HCT116 (cell line): Measurements from ENCODE around the gene C12orf43. TPM values are rescaled to one million over a fixed set of nuclear protein-coding genes. Genes with fewer than 3 reads are reported as not detected.
A peak's percentile ranks its signal among the peaks of the same experiment; 100 is the strongest.

Experiments
- ATAC-seq: fragments of 200-7000 bp; cut with Tn5 transposase; 2 replicates; pipeline ENCODE4 v1.9.1; 2020; ENCODE audit warnings: mild to moderate bottlenecking, moderate library complexity
- BruUV-seq: library from RNA; stranded (reverse); fragments of 400-500 nt; replicated peaks from 2 replicates; lab custom pipeline; 2021; lab: Mats Ljungman, UMichigan
- CTCF ChIA-PET: fragments of 300-600 bp; sonication (Branson Sonifier 250); formaldehyde crosslinking; loops from one replicate; lab custom pipeline; 2021; ENCODE audit warnings: antibody characterized with exemption; lab: Charles Lee
- POLR2A ChIA-PET: fragments of 300-600, 350-600 bp; sonication (Branson Sonifier 250); formaldehyde crosslinking; loops from one replicate; lab custom pipeline; 2021; ENCODE audit warnings: antibody characterized with exemption; lab: Charles Lee
- RAD21 ChIA-PET, 2 experiments: fragments of 300-600 bp; sonication (Branson Sonifier 250); formaldehyde crosslinking; loops; one replicate each; lab custom pipeline; 2023; ENCODE audit warnings: low total read pairs in 2 of 2; ENCODE audit not compliant: uncharacterized antibody in 2 of 2, unreplicated experiment in 2 of 2, low non-redundant PET in 1 of 2; lab: Charles Lee
- DNase-seq: peaks from one replicate; pipeline ENCODE4 v3.0.0-alpha.2; 2010; ENCODE audit warnings: low read depth, low spot score
- H2AFZ ChIP-seq: fragments of 200-600 bp; shearing (Covaris generic), sonication (generic); 2 replicates; pipeline ENCODE4 v1.6.1; 2017; ENCODE audit warnings: low read depth, mixed run types, mixed read lengths, antibody characterized with exemption, low read length; ENCODE audit not compliant: poor library complexity, severe bottlenecking
- H3K27ac ChIP-seq: 2 replicates; pipeline ENCODE4 v1.5.1; 2012; ENCODE audit warnings: low read depth, low read length
- H3K27me3 ChIP-seq: fragments of 200-600 bp; sonication (generic); 2 replicates; pipeline ENCODE4 v1.6.1; 2016; ENCODE audit warnings: mixed run types, low read length, mixed read lengths; ENCODE audit not compliant: insufficient read depth
- H3K36me3 ChIP-seq, 2 experiments: fragments of 200-500 bp in 1 of 2; fragments of 200-600 bp in 1 of 2; sonication (Bioruptor generic) in 1 of 2; sonication (generic) in 1 of 2; 2 replicates each; pipeline versions ENCODE4 v1.5.1 to v1.6.1; 2014 to 2016; ENCODE audit warnings: low read length in 2 of 2, inconsistent platforms in 1 of 2, mixed read lengths in 1 of 2, mixed run types in 1 of 2; ENCODE audit not compliant: insufficient read depth in 2 of 2, control insufficient read depth in 1 of 2
- H3K4me1 ChIP-seq, 2 experiments: fragments of 200-600 bp in 1 of 2; sonication (generic) in 1 of 2; 2 replicates each; pipeline versions ENCODE4 v1.5.1 to v1.6.1; 2012 to 2017; ENCODE audit warnings: low read length in 2 of 2, inconsistent platforms in 1 of 2, mild to moderate bottlenecking in 1 of 2, mixed read lengths in 1 of 2, mixed run types in 1 of 2, moderate library complexity in 1 of 2; ENCODE audit not compliant: insufficient read depth in 2 of 2, control insufficient read depth in 1 of 2
- H3K4me2 ChIP-seq: fragments of 200-600 bp; sonication (generic); 2 replicates; pipeline ENCODE4 v1.6.1; 2017; ENCODE audit warnings: mixed run types, low read length, mixed read lengths
- H3K4me3 ChIP-seq, 2 experiments: fragments of 200-600 bp in 1 of 2; sonication (generic) in 1 of 2; replicated peaks in 1 of 2; 2 replicates each; pipeline ENCODE4 v1.5.1; 2011 to 2016; ENCODE audit warnings: low read length in 2 of 2, control low read depth in 1 of 2, low read depth in 1 of 2, mild to moderate bottlenecking in 1 of 2, mixed read lengths in 1 of 2, mixed run types in 1 of 2
- H3K79me2 ChIP-seq: fragments of 200-600 bp; sonication (generic); 2 replicates; pipeline ENCODE4 v1.6.1; 2017; ENCODE audit warnings: mild to moderate bottlenecking, mixed run types, low read length, moderate library complexity, mixed read lengths; ENCODE audit not compliant: insufficient read depth
- H3K9ac ChIP-seq: fragments of 200-600 bp; sonication (generic); 2 replicates; pipeline ENCODE4 v1.6.1; 2016; ENCODE audit warnings: low read length, mixed read lengths
- H3K9me2 ChIP-seq: fragments of 200-600 bp; sonication (generic), shearing (Covaris generic); 2 replicates; pipeline ENCODE4 v1.6.1; 2017; ENCODE audit warnings: mixed run types, mild to moderate bottlenecking, moderate library complexity; ENCODE audit not compliant: insufficient read depth
- H3K9me3 ChIP-seq, 2 experiments: fragments of 200-500 bp in 1 of 2; fragments of 200-600 bp in 1 of 2; sonication (Bioruptor generic) in 1 of 2; sonication (generic) in 1 of 2; 2 replicates each; pipeline ENCODE4 v1.6.1; 2014 to 2017; ENCODE audit warnings: low read length in 2 of 2, mixed read lengths in 2 of 2, inconsistent platforms in 1 of 2, low read depth in 1 of 2, mild to moderate bottlenecking in 1 of 2, mixed run types in 1 of 2, moderate library complexity in 1 of 2; ENCODE audit not compliant: control insufficient read depth in 1 of 2, insufficient read depth in 1 of 2
- H4K20me1 ChIP-seq: fragments of 200-600 bp; sonication (generic), shearing (Covaris generic); 2 replicates; pipeline ENCODE4 v1.6.1; 2017; ENCODE audit warnings: mixed run types, mild to moderate bottlenecking, moderate library complexity; ENCODE audit not compliant: insufficient read depth
- ATF3 ChIP-seq: IDR thresholded peaks from 2 replicates; pipeline ENCODE4 v1.6.1; 2012
- CTCF ChIP-seq, 3 experiments: fragments of 200-600 bp in 1 of 3; sonication (generic) in 1 of 3; IDR thresholded peaks in 2 of 3; conservative IDR thresholded peaks in 1 of 3; 2 replicates each; pipeline ENCODE4 v1.5.1; 2012 to 2017; ENCODE audit warnings: low read depth in 2 of 3, low read length in 2 of 3, antibody characterized with exemption in 1 of 3, borderline replicate concordance in 1 of 3, control low read depth in 1 of 3, mild to moderate bottlenecking in 1 of 3, mixed read lengths in 1 of 3, mixed run types in 1 of 3, moderate library complexity in 1 of 3; ENCODE audit not compliant: insufficient read depth in 1 of 3
- EGR1 ChIP-seq: IDR thresholded peaks from 2 replicates; pipeline ENCODE4 v1.6.1; 2012; ENCODE audit warnings: low read depth
- ELF1 ChIP-seq: IDR thresholded peaks from 2 replicates; pipeline ENCODE4 v1.6.1; 2012; ENCODE audit warnings: low read depth, borderline replicate concordance
- EZH2 ChIP-seq: fragments of 200-600 bp; sonication (generic); IDR thresholded peaks from 2 replicates; pipeline ENCODE4 v1.6.1; 2017; ENCODE audit warnings: antibody characterized with exemption, mixed run types
- EZH2phosphoT487 ChIP-seq: fragments of 200-600 bp; IDR thresholded peaks from 2 replicates; pipeline ENCODE4 v1.6.1; 2018; ENCODE audit warnings: antibody characterized with exemption, borderline replicate concordance
- FOSL1 ChIP-seq: IDR thresholded peaks from 2 replicates; pipeline ENCODE4 v1.6.1; 2012; ENCODE audit warnings: low read depth
- JUND ChIP-seq: IDR thresholded peaks from 2 replicates; pipeline ENCODE4 v1.6.1; 2012
- MAX ChIP-seq: IDR thresholded peaks from 2 replicates; pipeline ENCODE4 v1.6.1; 2012
- POLR2A ChIP-seq: IDR thresholded peaks from 2 replicates; pipeline ENCODE4 v1.7.0; 2011; ENCODE audit warnings: borderline replicate concordance; ENCODE audit not compliant: insufficient read depth, insufficient read length; ENCODE audit errors: extremely low read depth
- SIN3A ChIP-seq: IDR thresholded peaks from 2 replicates; pipeline ENCODE4 v1.6.1; 2012; ENCODE audit warnings: low read depth
- SP1 ChIP-seq: IDR thresholded peaks from 2 replicates; pipeline ENCODE4 v1.6.1; 2012; ENCODE audit warnings: low read depth
- SRF ChIP-seq: IDR thresholded peaks from 2 replicates; pipeline ENCODE4 v1.6.1; 2012; ENCODE audit warnings: low read depth
- TCF7L2 ChIP-seq: IDR thresholded peaks from 2 replicates; pipeline ENCODE4 v1.7.0; 2011; ENCODE audit warnings: borderline replicate concordance, inconsistent platforms; ENCODE audit not compliant: insufficient read depth, insufficient read length; ENCODE audit errors: extremely low read depth
- YY1 ChIP-seq: IDR thresholded peaks from 2 replicates; pipeline ENCODE4 v1.6.1; 2011; ENCODE audit warnings: low read length, low read depth, moderate library complexity, mild to moderate bottlenecking; ENCODE audit not compliant: insufficient replicate concordance; ENCODE audit errors: extremely low read depth
- intact Hi-C: fragments of 100-400 bp; cut with micrococcal nuclease; formaldehyde crosslinking; loops from 2 replicates; pipeline ENCODE4 v1.10.0; 2022
- total RNA-seq: library from RNA; stranded (reverse); gene quantifications from one replicate; pipeline ENCODE4 v1.2.1, GENCODE V29; 2021; ENCODE audit not compliant: unreplicated experiment

C12orf43 gene
- total RNA-seq, 1 experiment from 2014 or later: 16.2 TPM

- CTCF ChIA-PET: no interaction called here
Measured at GRCh38 chr12:121036810-121037326, 20.6 kb upstream of the C12orf43 start.

More at GRCh38 chr12:121036810-121037326, 20.6 kb upstream of the C12orf43 start:
- Histone ChIP-seq H4K20me1 (no peaks in the 10 kb centered on the region), H3K4me1 (peaks cover 21 to 58% of the 10 kb centered on the region in 2 experiments), H3K9me2 (no peaks in the 10 kb centered on the region), H3K27ac (no peak overlapping the region), H3K27me3 (no peaks in the 10 kb centered on the region), H3K36me3 (no peaks in the 10 kb centered on the region), H2AFZ (no peak overlapping the region), H3K79me2 (no peaks in the 10 kb centered on the region), H3K9me3 (no peaks in the 10 kb centered on the region), H3K9ac (no peak overlapping the region), H3K4me2 (peak overlapping the region; percentile 14), H3K4me3 (no peak overlapping the region)
- ATAC-seq: no peak
- ChIA-PET RAD21 (no interaction called here), POLR2A (no interaction called here)
- BruUV-seq: no TSS peak
- no peak for DNase-seq
- TF ChIP-seq POLR2A: no peak
- no peak for TF ChIP-seq EZH2
- no peak for TF ChIP-seq ATF3
- TF ChIP-seq ELF1: no peak
- TF ChIP-seq FOSL1: no peak
- no peak for TF ChIP-seq JUND
- TF ChIP-seq CTCF (IDR thresholded peaks at IDR 0.05 in 2 of 3, conservative IDR thresholded peaks at IDR 0.05 in 1 of 3; ENCODE audit: borderline replicate concordance in 1 of 3, insufficient read depth in 1 of 3, low read depth in 2 of 3, low read length in 2 of 3): no peak
- no peak for TF ChIP-seq YY1
- TF ChIP-seq TCF7L2: no peak
- TF ChIP-seq MAX: no peak
- TF ChIP-seq SIN3A: no peak
- no peak for TF ChIP-seq SP1
- no peak for TF ChIP-seq EZH2phosphoT487
- TF ChIP-seq SRF: no peak
- no peak for TF ChIP-seq EGR1
- intact Hi-C loops: no loop called here
